Measurements from ENCODE around the gene ZNF557. TPM values are rescaled to one million over a fixed set of nuclear protein-coding genes. Genes with fewer than 3 reads are reported as not detected.

The ZNF557 gene
- 34.6 and 36.2 TPM in 2 replicates for total RNA-seq (2013; cell fraction: nucleolus; rRNA removed)
- total RNA-seq (2014; rRNA removed) (11.0 and 12.4 TPM in 2 replicates), total RNA-seq (2014; rRNA removed; fragmentation: Illumina TruSeq; extraction: Trizol) (10.9 and 11.4 TPM in 2 replicates), total RNA-seq (2021) (10.7 and 12.1 TPM in 2 replicates), polyA plus RNA-seq (2011; rRNA removed) (10.4 and 11.8 TPM in 2 replicates), polyA plus RNA-seq (2014; fragmentation: Illumina TruSeq; extraction: Trizol) (4.8 and 5.0 TPM in 2 replicates), polyA plus RNA-seq (2014; fragmentation: Nextera tagmentation; extraction: Ambion mirVana) (1 to 10 TPM; 5.0 to 5.5 TPM), polyA plus RNA-seq (2014; rRNA removed) (3.8 and 3.9 TPM in 2 replicates), polyA plus RNA-seq (2016; fragmentation: Nextera tagmentation; extraction: Ambion mirVana) (1 to 10 TPM; 8.1 to 10.0 TPM), polyA minus RNA-seq (2011; rRNA and poly(A)+ RNA removed) (24.1 and 29.0 TPM in 2 replicates), Bru-seq, nascent RNA (percentile 85 among the genes with signal in this experiment), BruChase-seq, experiment 1, labeled RNA remaining after a 6-hour chase (percentile 73 among the genes with signal in this experiment), BruChase-seq, experiment 2, labeled RNA remaining after a 2-hour chase (percentile 77 among the genes with signal in this experiment)
- 2.2 TPM for polyA plus RNA-seq (2011; ENCODE audit: low read depth)
- 7.2 and 7.4 TPM in 2 replicates for polyA plus RNA-seq (2011; cell fraction: cytosol; rRNA removed)
- 9.0 and 10.2 TPM in 2 replicates for polyA plus RNA-seq (2011; cell fraction: nucleus; rRNA removed)
- polyA plus RNA-seq (2012), result 3.2 and 3.9 TPM in 2 replicates
- 8.4 and 9.5 TPM in 2 replicates for polyA minus RNA-seq (2011; cell fraction: cytosol; rRNA and poly(A)+ RNA removed)
- 10.5 and 17.7 TPM in 2 replicates for polyA minus RNA-seq (2011; cell fraction: nucleus; rRNA and poly(A)+ RNA removed)
- long read RNA-seq, experiment 1, full-length matches to known transcripts, result 2 of 5 reads
- long read RNA-seq, experiment 1, partial matches to known transcripts, result 0 of 5 reads
- long read RNA-seq, experiment 1, other reads (novel, unspliced or antisense), result 3 of 5 reads
- long read RNA-seq, experiment 2, full-length matches to known transcripts, result 65 of 78 reads
- long read RNA-seq, experiment 2, partial matches to known transcripts, result 1 of 78 reads
- long read RNA-seq, experiment 2, other reads (novel, unspliced or antisense), result 12 of 78 reads

DNA sequence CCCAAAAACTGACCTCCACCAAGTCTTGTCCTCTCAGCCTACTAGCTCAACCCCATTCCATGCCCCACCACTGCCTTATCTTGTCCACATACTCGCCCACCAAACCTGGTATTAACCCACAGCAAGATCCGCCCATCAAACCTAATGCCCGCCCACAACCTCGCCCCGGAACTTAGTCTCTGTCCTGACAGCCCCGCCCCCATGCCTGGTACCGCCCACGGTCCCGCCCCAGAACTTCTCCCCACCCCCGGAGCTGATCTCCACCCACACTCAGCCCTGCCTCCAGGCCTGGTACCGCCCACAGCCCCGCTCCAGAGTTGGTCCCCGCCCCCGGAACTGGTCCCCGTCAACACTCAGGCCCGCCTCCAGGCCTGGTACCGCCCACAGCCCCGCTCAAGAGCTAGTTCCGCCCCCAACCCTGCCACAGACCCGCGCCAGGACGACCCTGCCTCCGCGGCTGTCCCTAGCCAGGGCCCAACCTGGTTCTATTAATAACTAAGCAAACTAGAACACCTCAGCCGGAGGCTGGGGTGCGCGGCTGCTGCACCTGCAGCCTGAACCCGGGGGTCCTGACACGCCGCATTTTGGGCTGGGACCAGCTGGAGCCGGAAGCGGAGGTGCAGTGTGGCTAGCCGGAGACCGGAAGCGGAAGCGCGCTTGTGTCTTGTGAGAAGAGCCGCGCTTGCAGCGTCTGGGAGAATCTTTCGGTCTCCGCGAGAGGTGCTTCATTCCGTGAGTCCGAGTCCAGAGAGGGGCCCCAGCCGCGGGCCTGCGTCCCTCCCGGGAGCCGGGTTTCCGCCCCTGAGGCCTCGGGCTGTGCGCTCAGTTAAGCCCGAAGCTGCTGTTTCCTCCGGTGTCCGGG lies at the start of gene ZNF557:
Gene ZNF557 (plus strand): TSS at position 662 of the 862 bp plus-strand sequence. CDS start 5,372 bp downstream, outside the sequence.
- WGBS (ENCODE audit: insufficient coverage, insufficient replicate concordance, low lambda C conversion rate, missing lambda C conversion rate), result 3% methylated on average over 52 of the region's 56 CpGs
- ChIA-PET RAD21 (ENCODE audit: unreplicated experiment) (interaction anchor here (0.6 to 2.3 kb wide), 17 partner anchors 30 to 311 kb away, joined by 3 to 15 read pairs (median 5); partner anchors contain the start of genes ARHGEF18 and VAV1), CTCF (interaction anchor here (0.6 to 2.5 kb wide), 12 partner anchors 12 to 329 kb away, joined by 3 to 6 read pairs (median 4); partner anchors contain the start of gene INSR), SMC1A (ENCODE audit: uncharacterized antibody, unreplicated experiment) (interaction anchor here (0.6 to 2.8 kb wide), 13 partner anchors 29 to 708 kb away, joined by 3 to 13 read pairs (median 4); partner anchors contain the start of genes ALKBH7, CLPP and TRAPPC5), POLR2A (interaction anchor here (0.6 to 1.9 kb wide), 13 partner anchors 15 to 329 kb away, joined by 3 to 14 read pairs (median 4); no protein-coding TSS in a partner anchor)
- DNase-seq (ENCODE audit: low read depth, low spot score), result peak; percentile 88
- Histone ChIP-seq H3K4me1 (ENCODE audit: control insufficient read depth, insufficient read depth, low read length) (no peaks in the 10 kb centered on the region), H3K4me2 (ENCODE audit: control insufficient read depth, insufficient read depth) (peak within 1 kb of the TSS; percentile 69), H3K4me3 (peak within 1 kb of the TSS; percentile 91), H3K27ac (ENCODE audit: control insufficient read depth, insufficient read depth) (peak within 1 kb of the TSS; percentile 84), H2AFZ (ENCODE audit: control insufficient read depth, low read depth, low read length) (peak within 1 kb of the TSS; percentile 86), H3K27me3 (replicated peaks in 1 of 2; ENCODE audit: control insufficient read depth in 2 of 2, insufficient read depth in 2 of 2, low read length in 1 of 2) (no peaks in the 10 kb centered on the region), H3K79me2 (ENCODE audit: control insufficient read depth, insufficient read depth, low read length) (peaks cover 12% of the 10 kb centered on the region), H3K9me3 (replicated peaks; ENCODE audit: control insufficient read depth, insufficient read depth, low read length) (peaks cover 4% of the 10 kb centered on the region; the same call in 2 of the 3 replicates), H3K9ac (ENCODE audit: control insufficient read depth, insufficient read depth, low read length) (peak within 1 kb of the TSS; percentile 91), H3K36me3 (ENCODE audit: control insufficient read depth in 2 of 2, insufficient read depth in 2 of 2, low read length in 1 of 2) (peaks cover 8 to 12% of the 10 kb centered on the region in 2 experiments), H4K20me1 (ENCODE audit: control insufficient read depth, insufficient read depth) (no peaks in the 10 kb centered on the region)
- no TSS peak for BruUV-seq (replicated peaks)
- in situ Hi-C loops (cut with MboI) (no loop called here), intact Hi-C loops (cut with micrococcal nuclease; ENCODE audit: unreplicated experiment) (no loop called here)
- peak; percentile 99 for ATAC-seq
- peak; percentile 87 for FAIRE-seq
- no peak for TF ChIP-seq RCOR1 (conservative IDR thresholded peaks at IDR 0.05; ENCODE audit: low read depth, low read length)
- TF ChIP-seq RAD21 (IDR thresholded peaks at IDR 0.05; ENCODE audit: insufficient read depth, low read depth, low read length), result no peak
- TF ChIP-seq CHD1 (IDR thresholded peaks at IDR 0.05; ENCODE audit: low read depth, low read length), result no peak
- peak; percentile 70 for TF ChIP-seq IKZF1 (conservative IDR thresholded peaks at IDR 0.05)
- 0 out of 2 replicates have a peak, but pooled peaks have one; percentile 45 for TF ChIP-seq DPF2 (IDR thresholded peaks at IDR 0.05)
- no peak for TF ChIP-seq ESRRA (IDR thresholded peaks at IDR 0.05; ENCODE audit: low read length)
- TF ChIP-seq CBFB (IDR thresholded peaks at IDR 0.05; ENCODE audit: low read depth), result peak; percentile 84
- no peak for TF ChIP-seq TCF3 (IDR thresholded peaks at IDR 0.05; ENCODE audit: borderline replicate concordance, insufficient read depth, low read depth, low read length)
- TF ChIP-seq, protein P1, sequence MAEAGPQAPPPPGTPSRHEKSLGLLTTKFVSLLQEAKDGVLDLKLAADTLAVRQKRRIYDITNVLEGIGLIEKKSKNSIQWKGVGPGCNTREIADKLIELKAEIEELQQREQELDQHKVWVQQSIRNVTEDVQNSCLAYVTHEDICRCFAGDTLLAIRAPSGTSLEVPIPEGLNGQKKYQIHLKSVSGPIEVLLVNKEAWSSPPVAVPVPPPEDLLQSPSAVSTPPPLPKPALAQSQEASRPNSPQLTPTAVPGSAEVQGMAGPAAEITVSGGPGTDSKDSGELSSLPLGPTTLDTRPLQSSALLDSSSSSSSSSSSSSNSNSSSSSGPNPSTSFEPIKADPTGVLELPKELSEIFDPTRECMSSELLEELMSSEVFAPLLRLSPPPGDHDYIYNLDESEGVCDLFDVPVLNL (IDR thresholded peaks at IDR 0.05; ENCODE audit: low read depth, low read length), result no peak
- no peak; a peak in 1 of 4 replicates for TF ChIP-seq IKZF2 (IDR thresholded peaks at IDR 0.05)
- peak; percentile 31; the same call in 1 of the 2 replicates for TF ChIP-seq SREBF1 (IDR thresholded peaks at IDR 0.05; ENCODE audit: low read length)
- peak; percentile 81 for TF ChIP-seq HDGF (IDR thresholded peaks at IDR 0.05)
- TF ChIP-seq SIN3A (IDR thresholded peaks at IDR 0.05; ENCODE audit: low read depth, low read length), result peak; percentile 93
- peak; percentile 42; the same call in 1 of the 2 replicates for TF ChIP-seq FOXK2 (IDR thresholded peaks at IDR 0.05)
- TF ChIP-seq EP300 (IDR thresholded peaks at IDR 0.05; ENCODE audit: borderline replicate concordance in 1 of 2, control insufficient read depth in 1 of 2, low read depth in 2 of 2, low read length in 2 of 2), result no peak
- TF ChIP-seq, protein P2, sequence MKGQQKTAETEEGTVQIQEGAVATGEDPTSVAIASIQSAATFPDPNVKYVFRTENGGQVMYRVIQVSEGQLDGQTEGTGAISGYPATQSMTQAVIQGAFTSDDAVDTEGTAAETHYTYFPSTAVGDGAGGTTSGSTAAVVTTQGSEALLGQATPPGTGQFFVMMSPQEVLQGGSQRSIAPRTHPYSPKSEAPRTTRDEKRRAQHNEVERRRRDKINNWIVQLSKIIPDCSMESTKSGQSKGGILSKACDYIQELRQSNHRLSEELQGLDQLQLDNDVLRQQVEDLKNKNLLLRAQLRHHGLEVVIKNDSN (IDR thresholded peaks at IDR 0.05; ENCODE audit: borderline replicate concordance, extremely low read length, insufficient read depth, low read depth, low read length), result no peak
- no peak for TF ChIP-seq HDAC2 (IDR thresholded peaks at IDR 0.05)
- no peak for TF ChIP-seq JUND (IDR thresholded peaks at IDR 0.05; ENCODE audit: low read depth, low read length)
